Measurements from ENCODE around the gene GPR162.

The GPR162 gene

GRCh38 chr12:6837370-6838060, 15.9 kb downstream of the GPR162 start:
- no peak for DNase-seq

- DNase-seq: no peak
Observed at GRCh38 chr12:6838854-6839253, 17.2 kb downstream of the GPR162 start.

- no peak for DNase-seq
Observed at GRCh38 chr12:6839482-6840201, 18.0 kb downstream of the GPR162 start.

GRCh38 chr12:6840330-6840729, 18.7 kb downstream of the GPR162 start:
- peak; percentile 33 for DNase-seq

- no peak for DNase-seq
Observed at GRCh38 chr12:6840761-6841515, 19.3 kb downstream of the GPR162 start, which contains the start of gene GNB3. Gene GNB3, plus strand, starts transcription at chr12:6840925. Its CDS starts 363 bp downstream, at chr12:6841288.

GRCh38 chr12:6842075-6842474, 20.5 kb downstream of the GPR162 start:
- DNase-seq: no peak

- DNase-seq: peak; percentile 65
Observed at GRCh38 chr12:6843118-6843902, 21.7 kb downstream of the GPR162 start.

GRCh38 chr12:6845395-6845794, 23.8 kb downstream of the GPR162 start:
- DNase-seq: no peak

- no peak for DNase-seq
Observed at GRCh38 chr12:6846316-6846869, 24.8 kb downstream of the GPR162 start.

- DNase-seq: no peak
Observed at GRCh38 chr12:6847676-6848075, 26.1 kb downstream of the GPR162 start.

- no peak for DNase-seq
Observed at GRCh38 chr12:6849427-6849826, 27.8 kb downstream of the GPR162 start.

- no peak for DNase-seq
Observed at GRCh38 chr12:6849976-6850560, 28.4 kb downstream of the GPR162 start.

GRCh38 chr12:6850796-6851152, 29.2 kb downstream of the GPR162 start:
- DNase-seq: no peak

- DNase-seq: peak; percentile 100
Observed at GRCh38 chr12:6851153-6851920, 29.7 kb downstream of the GPR162 start, which contains the start of gene CDCA3. Gene CDCA3, minus strand, starts transcription at chr12:6851286. Its CDS starts 334 bp downstream, at chr12:6850952.

GRCh38 chr12:6851921-6852650, 30.5 kb downstream of the GPR162 start, which contains the start of gene USP5:
Gene USP5, plus strand, starts transcription at chr12:6852150. Its CDS starts 30 bp downstream, at chr12:6852180.
- peak; percentile 100 for DNase-seq

- peak; percentile 86 for DNase-seq
Observed at GRCh38 chr12:6852651-6853354, 31.2 kb downstream of the GPR162 start.

GRCh38 chr12:6853626-6854025, 32.0 kb downstream of the GPR162 start:
- DNase-seq: no peak

GRCh38 chr12:6854036-6854435, 32.4 kb downstream of the GPR162 start:
- no peak for DNase-seq

GRCh38 chr12:6855322-6855721, 33.7 kb downstream of the GPR162 start:
- no peak for DNase-seq

GRCh38 chr12:6858799-6859198, 37.2 kb downstream of the GPR162 start:
- DNase-seq: no peak

All from hematopoietic multipotent progenitor cell treated with erythropoietin and hydrocortisone succinate and interleukin-3 and kit ligand, for 6 days (in vitro differentiated cells).